ES-I3 (cell line): ENCODE measurements around the gene PTPRG.

Source experiments
- H3K36me3 ChIP-seq: 2 replicates; pipeline ENCODE4 v1.6.1; 2013; ENCODE audit warnings: mild to moderate bottlenecking, low read length, control low read depth, moderate library complexity; ENCODE audit not compliant: insufficient read depth
- H3K4me1 ChIP-seq: 2 replicates; pipeline ENCODE4 v1.6.1; 2013; ENCODE audit warnings: mild to moderate bottlenecking, control low read depth, low read length; ENCODE audit not compliant: insufficient read depth
- H3K9ac ChIP-seq: 2 replicates; pipeline ENCODE4 v1.6.1; 2013; ENCODE audit warnings: low read depth, mild to moderate bottlenecking, low read length, moderate library complexity
- H3K9me3 ChIP-seq: 2 replicates; pipeline ENCODE4 v1.6.1; 2013; ENCODE audit warnings: mild to moderate bottlenecking, low read length, moderate library complexity; ENCODE audit not compliant: control insufficient read depth, insufficient read depth

Gene PTPRG

DNA sequence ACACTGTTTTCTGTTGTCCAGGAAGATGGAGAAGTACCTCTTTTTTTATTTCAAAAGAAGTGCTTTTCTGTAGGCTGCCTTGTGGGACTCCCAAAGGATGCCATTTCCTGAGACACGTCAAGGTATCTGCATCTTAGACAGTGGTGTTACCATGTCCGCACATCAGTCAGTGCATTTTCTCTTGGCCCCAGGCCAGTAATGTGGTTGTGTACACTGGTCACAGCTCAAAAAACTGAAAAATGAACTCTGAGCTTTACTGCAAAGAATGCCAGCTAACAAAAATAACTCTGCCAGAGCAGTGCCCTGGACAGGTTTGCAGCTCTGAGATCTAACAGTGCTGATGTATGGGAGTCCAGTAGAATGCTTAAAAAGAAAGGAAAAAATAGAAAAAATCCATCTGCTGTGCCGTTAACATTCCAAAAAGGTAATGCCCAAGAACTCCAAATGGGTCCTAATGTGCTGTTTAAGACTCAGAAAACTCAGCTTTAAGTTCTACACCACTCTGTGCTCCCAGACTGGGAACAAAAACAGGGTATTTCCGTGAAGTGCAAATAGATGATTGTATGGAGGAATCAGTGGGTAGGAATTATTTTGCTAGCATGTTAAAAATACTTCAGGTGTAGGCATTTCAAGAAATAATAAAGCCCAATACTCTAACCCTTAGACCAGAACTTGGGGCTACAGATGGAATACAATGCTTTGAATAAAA, 496.1 kb downstream of the PTPRG start:
- no peaks in the 10 kb centered on the region; the same call in 1 of the 2 replicates for H3K36me3 ChIP-seq
- H3K4me1 ChIP-seq: no peaks in the 10 kb centered on the region
- no peak overlapping the region for H3K9ac ChIP-seq
- no peaks in the 10 kb centered on the region for H3K9me3 ChIP-seq

DNA sequence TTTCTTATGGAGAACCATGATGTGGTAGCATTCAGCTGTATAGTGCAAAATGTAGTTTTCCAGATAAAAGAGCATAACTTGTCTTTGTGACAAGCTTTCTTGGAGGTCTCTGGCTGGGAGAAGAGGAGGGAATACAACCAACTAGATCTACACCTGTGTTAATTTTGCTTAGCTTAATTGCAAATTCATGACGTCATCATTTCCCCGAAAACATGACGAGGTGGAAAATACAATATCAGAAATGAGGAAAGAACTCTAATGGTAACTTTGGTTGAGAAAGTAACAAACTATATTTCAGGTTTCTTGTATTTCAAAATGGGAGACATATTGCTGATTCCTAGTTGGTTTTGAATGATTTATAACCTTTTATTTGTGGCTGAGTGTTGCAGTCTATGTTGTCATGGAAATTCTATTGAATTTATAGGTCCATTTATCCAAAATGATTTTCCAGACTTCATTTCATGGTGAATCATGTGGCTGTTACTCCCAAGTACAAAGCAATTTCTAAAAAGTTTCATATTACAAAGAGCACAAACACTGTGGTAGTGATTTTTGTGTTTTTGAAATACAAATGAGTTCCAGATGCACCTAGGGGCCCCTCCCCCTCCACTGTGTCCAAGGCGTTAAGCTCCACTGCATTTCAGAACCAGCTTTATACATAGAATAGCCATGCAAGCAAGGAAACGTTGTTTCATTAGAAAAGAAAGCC, 504.8 kb downstream of the PTPRG start:
- Histone ChIP-seq H3K36me3 (no peaks in the 10 kb centered on the region), H3K9me3 (no peaks in the 10 kb centered on the region), H3K4me1 (peaks cover 9% of the 10 kb centered on the region), H3K9ac (no peak overlapping the region)

DNA sequence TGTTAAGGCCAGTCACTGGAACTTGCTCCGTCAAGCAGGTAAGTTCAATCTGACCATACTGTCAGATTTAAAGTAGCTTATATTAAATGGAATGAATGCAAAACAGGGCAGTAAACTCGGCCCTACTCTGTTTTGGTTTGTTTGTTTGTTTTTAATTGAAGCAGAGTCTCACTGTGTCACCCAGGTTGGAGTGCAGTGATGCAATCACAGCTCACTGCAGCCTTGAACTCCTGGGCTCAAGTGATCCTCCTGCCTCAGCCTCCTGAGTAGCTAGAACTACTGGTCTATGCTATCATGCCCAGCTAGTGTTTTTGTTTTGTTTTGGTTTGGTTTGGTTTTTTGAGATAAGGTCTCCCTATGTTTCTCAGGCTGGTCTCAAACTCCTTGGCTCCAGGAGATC, 507.0 kb downstream of the PTPRG start:
- Histone ChIP-seq H3K36me3 (no peaks in the 10 kb centered on the region), H3K9me3 (no peaks in the 10 kb centered on the region), H3K4me1 (peaks cover 9% of the 10 kb centered on the region), H3K9ac (no peak overlapping the region)

- no peaks in the 10 kb centered on the region for H3K9me3 ChIP-seq
- H3K36me3 ChIP-seq: no peaks in the 10 kb centered on the region
- no peaks in the 10 kb centered on the region; the same call in 1 of the 2 replicates for H3K4me1 ChIP-seq
- no peak overlapping the region for H3K9ac ChIP-seq
Observed at GRCh38 chr3:62070891-62071290, 509.5 kb downstream of the PTPRG start.

GRCh38 chr3:62073038-62073437, 511.7 kb downstream of the PTPRG start:
- H3K9ac ChIP-seq: no peak overlapping the region
- H3K36me3 ChIP-seq: no peaks in the 10 kb centered on the region
- H3K4me1 ChIP-seq: no peaks in the 10 kb centered on the region; the same call in 1 of the 2 replicates
- H3K9me3 ChIP-seq: no peaks in the 10 kb centered on the region

DNA sequence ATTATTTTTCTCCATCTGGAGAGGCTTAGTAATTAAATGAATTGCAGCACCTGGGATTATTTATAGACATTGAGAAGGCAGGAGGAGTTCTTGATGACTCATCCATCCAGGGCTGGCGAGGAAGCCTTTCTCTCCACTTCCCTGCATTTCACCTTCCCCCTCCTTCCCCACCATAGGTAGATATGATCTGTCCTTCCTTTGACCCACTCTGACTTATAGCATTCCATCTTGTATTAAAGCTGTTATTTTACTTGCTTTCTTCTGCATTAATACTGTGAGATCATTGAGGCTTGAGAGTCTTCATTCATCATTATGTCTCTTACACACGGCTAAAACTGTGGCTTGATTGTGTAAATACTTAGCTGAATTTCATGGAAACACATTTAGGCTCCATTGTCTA, 523.2 kb downstream of the PTPRG start:
- Histone ChIP-seq H3K4me1 (peaks cover 13% of the 10 kb centered on the region), H3K9ac (no peak overlapping the region), H3K9me3 (no peaks in the 10 kb centered on the region), H3K36me3 (no peaks in the 10 kb centered on the region)

- H3K4me1 ChIP-seq: peaks cover 13% of the 10 kb centered on the region
- H3K9me3 ChIP-seq: no peaks in the 10 kb centered on the region
- H3K36me3 ChIP-seq: no peaks in the 10 kb centered on the region
- no peak overlapping the region for H3K9ac ChIP-seq
Observed at GRCh38 chr3:62088472-62089104, 527.2 kb downstream of the PTPRG start.

- H3K9me3 ChIP-seq: no peaks in the 10 kb centered on the region
- no peaks in the 10 kb centered on the region for H3K36me3 ChIP-seq
- no peak overlapping the region for H3K9ac ChIP-seq
- H3K4me1 ChIP-seq: no peaks in the 10 kb centered on the region
Observed at GRCh38 chr3:62090066-62090465, 528.7 kb downstream of the PTPRG start.

- no peaks in the 10 kb centered on the region for H3K9me3 ChIP-seq
- no peaks in the 10 kb centered on the region for H3K36me3 ChIP-seq
- H3K9ac ChIP-seq: no peak overlapping the region
- H3K4me1 ChIP-seq: no peaks in the 10 kb centered on the region
Observed at GRCh38 chr3:62090519-62090918, 529.1 kb downstream of the PTPRG start.

GRCh38 chr3:62093025-62093424, 531.7 kb downstream of the PTPRG start:
- no peaks in the 10 kb centered on the region for H3K4me1 ChIP-seq
- no peaks in the 10 kb centered on the region for H3K9me3 ChIP-seq
- H3K9ac ChIP-seq: no peak overlapping the region
- H3K36me3 ChIP-seq: no peaks in the 10 kb centered on the region

DNA sequence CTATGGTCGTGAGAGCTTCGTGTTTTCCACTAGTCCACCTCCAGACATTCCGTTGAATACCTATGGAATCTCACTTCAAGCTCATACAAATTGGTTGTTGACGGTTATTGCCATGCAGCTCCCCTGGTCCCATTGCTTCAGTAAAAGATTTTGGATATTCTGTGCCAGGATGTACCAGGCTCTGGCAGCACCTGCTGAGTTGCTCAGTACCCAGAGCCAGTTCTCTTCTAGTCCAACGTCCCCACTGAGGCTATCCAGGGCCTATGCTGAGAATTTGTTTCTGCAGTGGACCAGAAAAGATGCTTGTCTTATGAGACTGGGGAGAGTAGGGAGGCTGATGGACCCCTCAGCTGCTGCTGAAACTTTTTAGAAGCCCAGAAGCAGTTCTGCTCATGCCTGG, 533.1 kb downstream of the PTPRG start:
- Histone ChIP-seq H3K9ac (no peak overlapping the region), H3K4me1 (no peaks in the 10 kb centered on the region), H3K36me3 (no peaks in the 10 kb centered on the region), H3K9me3 (no peaks in the 10 kb centered on the region)

DNA sequence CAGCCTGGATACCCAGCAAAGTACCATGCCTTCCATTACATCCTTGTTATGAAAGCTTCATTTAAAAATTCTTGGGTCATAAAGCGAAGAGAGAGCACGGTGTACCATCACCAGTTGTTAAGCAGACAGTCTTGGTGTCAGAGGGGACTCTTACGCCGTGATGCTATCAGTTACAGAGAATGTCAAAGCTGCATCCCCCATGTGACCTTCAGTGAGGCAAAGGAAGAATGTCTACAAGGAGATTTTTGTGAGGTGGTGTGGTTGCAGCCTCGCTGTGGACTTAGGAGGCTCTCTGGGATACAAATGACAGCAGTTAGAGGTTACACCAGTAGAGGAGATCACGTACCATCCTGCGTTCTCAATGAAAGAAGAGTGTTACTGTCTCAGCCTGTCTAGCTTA, 533.7 kb downstream of the PTPRG start:
- Histone ChIP-seq H3K9me3 (no peaks in the 10 kb centered on the region), H3K36me3 (no peaks in the 10 kb centered on the region), H3K9ac (no peak overlapping the region), H3K4me1 (no peaks in the 10 kb centered on the region)

GRCh38 chr3:62095756-62096155, 534.4 kb downstream of the PTPRG start:
- Histone ChIP-seq H3K4me1 (no peaks in the 10 kb centered on the region), H3K36me3 (no peaks in the 10 kb centered on the region), H3K9me3 (no peaks in the 10 kb centered on the region), H3K9ac (no peak overlapping the region)

GRCh38 chr3:62096521-62096920, 535.1 kb downstream of the PTPRG start:
- Histone ChIP-seq H3K9me3 (no peaks in the 10 kb centered on the region), H3K9ac (no peak overlapping the region), H3K36me3 (no peaks in the 10 kb centered on the region), H3K4me1 (no peaks in the 10 kb centered on the region)

GRCh38 chr3:62097121-62097520, 535.8 kb downstream of the PTPRG start:
- no peaks in the 10 kb centered on the region; the same call in 1 of the 2 replicates for H3K36me3 ChIP-seq

More at GRCh38 chr3:62097121-62097520, 535.8 kb downstream of the PTPRG start:
- Histone ChIP-seq H3K9me3 (no peaks in the 10 kb centered on the region), H3K4me1 (no peaks in the 10 kb centered on the region), H3K9ac (no peak overlapping the region)
